Spleen (tissue), 7 donors: ENCODE results near the gene TBC1D8.

Source experiments
- CTCF ChIP-seq, 11 experiments: fragments of 200-600 bp in 7 of 11; fragments of 450-650 bp in 4 of 11; sonication (generic) in 4 of 11; IDR thresholded peaks in 8 of 11; conservative IDR thresholded peaks in 3 of 11; 1 replicate in 7 of 11; 2 replicates in 4 of 11; pipeline versions ENCODE4 v1.4.0 to v1.8.0; 2016 to 2021; ENCODE audit warnings: antibody characterized with exemption in 11 of 11, inconsistent platforms in 4 of 11, mild to moderate bottlenecking in 1 of 11
- POLR2A ChIP-seq, 3 donors: fragments of 450-650 bp; IDR thresholded peaks; one replicate each; pipeline ENCODE4 v1.5.1; 2017; ENCODE audit warnings: antibody characterized with exemption in 3 of 3, mild to moderate bottlenecking in 1 of 3
- POLR2AphosphoS5 ChIP-seq, 3 donors: sonication (generic); formaldehyde crosslinking; IDR thresholded peaks; one replicate each; pipeline ENCODE4 v1.5.1; 2017; ENCODE audit warnings: antibody characterized with exemption in 3 of 3
- donor health status: DM: no; HTN: no; CAD: no; lungs with moderate emphysema.
- donor health status: DM: no; HTN: no; CAD: no.
- donor health status: DM: no; HTN: no; CAD: no.

- TF ChIP-seq POLR2A (IDR thresholded peaks at IDR 0.05) (no peak), CTCF (IDR thresholded peaks at IDR 0.05 in 8 of 11, conservative IDR thresholded peaks at IDR 0.05 in 3 of 11) (no peak), POLR2AphosphoS5 (IDR thresholded peaks at IDR 0.05) (no peak)
These were observed 163.6 kb downstream of the TBC1D8 start for GRCh38 chr2:100987536-100987935.
